ELR (cell line): ENCODE results near the gene RP2.

ENCODE experiments used
- DNase-seq: peaks from one replicate; pipeline ENCODE4 v3.0.0-alpha.2; 2015; ENCODE audit warnings: low read depth

The RP2 gene

DNA sequence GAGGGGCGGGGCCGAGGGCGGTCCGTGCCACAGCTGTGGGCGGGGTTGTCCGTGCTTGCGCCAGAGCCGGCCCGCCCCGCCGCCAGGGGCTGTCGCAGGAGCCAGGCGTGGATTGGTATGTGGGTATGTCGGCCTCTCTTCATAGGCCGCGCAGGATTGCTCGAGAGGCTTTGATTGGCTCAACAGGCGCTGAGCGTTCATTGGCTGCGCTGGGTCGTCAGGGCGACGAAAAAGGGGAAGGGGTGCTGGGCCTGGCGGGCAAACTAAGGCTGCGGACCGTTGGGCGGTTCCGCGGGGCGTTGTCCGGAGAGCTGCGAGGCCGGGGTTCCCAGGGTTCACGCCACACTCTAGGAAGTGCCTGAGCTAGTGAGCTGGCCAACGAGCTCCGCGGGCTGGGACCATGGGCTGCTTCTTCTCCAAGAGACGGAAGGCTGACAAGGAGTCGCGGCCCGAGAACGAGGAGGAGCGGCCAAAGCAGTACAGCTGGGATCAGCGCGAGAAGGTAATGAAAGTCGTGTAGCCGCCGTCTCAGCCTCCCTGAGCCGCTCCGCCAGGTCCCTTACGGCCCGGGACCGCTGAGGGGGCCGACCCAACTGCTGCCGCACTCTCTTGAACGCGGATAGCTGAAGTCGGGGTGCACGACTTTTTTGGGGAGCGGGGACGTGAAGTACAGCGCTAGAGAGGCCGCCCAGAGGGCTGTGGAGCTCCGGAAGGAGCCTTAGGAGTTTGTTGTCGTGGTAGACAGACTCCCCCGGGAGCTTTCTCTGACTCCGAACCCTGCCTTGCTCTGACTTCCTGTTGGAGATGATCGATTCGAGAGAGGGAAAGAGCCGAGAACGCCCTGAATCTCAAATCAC, at the start of gene RP2:
Gene RP2 (plus strand): TSS at position 343 of the 857 bp plus-strand sequence. CDS start 58 bp downstream, at position 401.
- DNase-seq = peak; percentile 94

DNA sequence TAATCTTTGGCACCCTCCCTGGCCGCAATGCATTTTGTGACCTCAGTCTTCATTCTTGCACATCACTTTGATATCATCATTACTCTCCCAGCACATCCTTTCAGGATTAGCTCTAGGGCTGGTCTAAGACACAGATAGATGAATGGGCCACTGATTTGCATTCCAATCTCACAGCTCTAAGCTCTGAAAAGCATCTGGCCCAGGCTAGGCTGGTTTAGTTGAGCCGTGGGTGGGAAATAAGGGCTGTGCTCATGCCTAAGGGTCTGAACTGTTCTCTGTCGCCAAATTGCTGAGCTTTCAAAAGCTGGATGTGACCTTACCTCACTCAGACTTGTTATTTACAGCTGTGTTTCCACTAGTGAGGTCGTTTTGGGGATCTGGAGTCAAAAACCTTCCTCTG, 47.9 kb upstream of the RP2 start:
- DNase-seq = peak; percentile 47

DNA sequence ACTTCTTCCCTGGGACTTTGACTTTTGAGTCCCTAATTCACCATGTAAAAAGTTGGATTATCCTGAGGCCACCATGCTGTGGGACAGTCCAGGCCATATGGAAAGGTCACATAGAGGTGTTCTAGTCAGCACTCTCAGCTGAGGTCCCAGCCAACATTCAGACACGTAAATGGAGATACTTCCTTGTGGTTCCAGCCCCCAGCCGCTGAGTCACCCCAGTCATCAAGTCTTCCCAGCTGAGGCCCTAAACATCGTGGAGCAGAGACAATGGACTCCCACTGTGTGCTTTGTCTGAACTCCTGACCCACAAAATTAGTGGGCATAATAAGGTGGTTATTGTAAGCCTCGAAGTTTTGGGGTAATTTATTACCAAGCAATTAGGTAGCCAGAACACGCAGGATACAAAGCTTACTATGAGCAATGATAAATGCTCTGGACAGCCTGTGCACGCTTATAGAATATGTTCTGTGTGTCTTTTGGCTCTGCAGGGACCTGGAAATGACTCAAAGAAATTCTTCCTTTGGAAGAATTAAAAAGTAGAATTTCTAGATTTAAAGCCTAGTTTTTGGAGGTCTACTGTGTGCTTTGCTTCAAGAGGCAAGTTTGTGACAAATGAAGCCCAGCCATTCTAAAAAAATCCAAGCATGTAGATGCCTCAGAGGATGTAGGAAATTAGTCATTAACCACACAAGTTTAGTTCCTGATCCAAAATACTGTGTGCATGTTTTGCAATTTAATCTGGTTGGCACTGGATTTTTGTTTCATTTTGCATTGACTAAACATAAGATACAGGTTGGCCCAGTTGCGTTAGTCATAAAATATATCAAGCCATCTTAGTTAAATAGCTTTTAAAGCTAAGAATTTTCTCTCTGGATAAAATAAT, 44.7 kb upstream of the RP2 start:
- peak; percentile 94 for DNase-seq

DNA sequence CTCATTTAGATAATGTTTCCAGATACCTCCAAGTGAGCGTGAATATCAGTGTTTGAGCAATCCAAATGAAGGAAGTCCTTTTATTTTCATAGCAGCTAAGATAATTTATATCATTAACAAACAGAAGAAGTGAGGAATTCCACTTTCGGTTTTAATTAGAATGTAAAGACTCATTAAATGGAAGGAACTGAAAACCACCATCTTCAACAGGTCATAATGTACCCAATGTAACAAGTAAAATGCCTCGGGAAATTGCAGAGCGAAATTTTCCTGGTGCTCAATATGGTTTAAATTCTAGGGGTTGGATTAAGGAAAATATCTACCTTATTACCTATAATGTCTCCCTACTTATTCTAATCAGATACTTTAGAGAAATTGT, 44.0 kb upstream of the RP2 start:
- DNase-seq = no peak

DNA sequence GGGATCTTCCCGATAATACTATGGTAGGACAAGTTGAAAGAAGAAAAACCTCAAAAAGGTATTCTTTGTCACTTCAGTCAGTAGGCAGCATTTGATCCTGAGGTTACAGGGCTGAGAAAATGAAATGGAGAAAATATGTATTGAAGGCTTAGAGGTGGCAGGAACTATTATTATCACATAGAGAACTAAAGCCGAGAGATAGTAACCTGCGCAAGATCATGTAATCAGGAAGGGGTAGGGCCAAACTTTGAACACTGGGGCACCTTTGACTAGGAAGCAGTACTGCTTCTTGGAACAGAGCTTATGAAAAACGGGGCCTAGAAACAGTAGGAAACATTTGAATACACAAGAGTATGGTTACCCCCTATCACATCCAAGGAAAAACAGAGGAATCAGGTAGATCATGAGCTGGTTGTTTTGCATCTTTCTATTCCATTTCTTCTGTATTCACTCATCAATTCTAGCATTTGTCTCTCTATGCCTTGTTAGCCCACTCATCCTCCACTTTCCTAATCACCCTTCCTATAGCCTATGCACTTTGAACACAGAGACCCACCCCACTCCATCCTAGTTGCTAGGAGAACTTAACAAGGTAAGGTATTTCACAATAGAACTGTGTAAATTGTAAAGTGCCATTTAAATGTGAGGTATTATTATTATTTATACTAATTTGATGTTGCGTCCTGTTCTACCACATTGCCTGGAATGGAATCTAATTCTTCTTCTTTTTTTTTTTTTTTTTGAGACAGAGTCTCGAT, 43.3 kb upstream of the RP2 start:
- DNase-seq = no peak

DNA sequence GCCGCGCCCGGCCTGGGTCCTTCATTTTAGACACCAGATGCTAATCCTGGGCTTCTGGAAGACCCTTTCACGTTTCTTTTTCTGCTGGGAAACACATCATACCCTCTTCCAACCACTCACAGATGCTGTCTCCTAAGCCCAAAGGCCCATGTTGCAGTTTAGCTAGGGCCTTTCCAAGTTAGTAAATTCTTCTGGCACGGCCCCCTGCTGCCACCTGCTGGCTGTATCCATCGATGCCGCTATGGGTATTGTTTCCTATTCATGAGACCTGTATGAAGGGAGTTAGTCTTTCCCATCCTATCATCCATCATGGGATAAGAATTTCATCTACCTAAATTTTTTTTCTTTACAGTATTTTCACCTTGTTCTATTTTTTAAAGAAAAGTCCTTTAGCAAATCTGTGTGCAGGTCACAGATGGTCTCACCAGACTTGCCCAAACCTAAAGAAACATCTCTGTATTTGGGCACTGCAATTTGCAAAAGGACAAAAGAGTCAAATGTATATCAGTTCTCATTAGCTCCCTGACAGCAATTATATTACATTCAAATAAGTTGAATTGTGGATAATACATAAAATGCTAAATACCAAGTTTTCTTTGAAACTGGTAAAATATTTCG, 40.2 kb upstream of the RP2 start:
- peak; percentile 75 for DNase-seq

DNA sequence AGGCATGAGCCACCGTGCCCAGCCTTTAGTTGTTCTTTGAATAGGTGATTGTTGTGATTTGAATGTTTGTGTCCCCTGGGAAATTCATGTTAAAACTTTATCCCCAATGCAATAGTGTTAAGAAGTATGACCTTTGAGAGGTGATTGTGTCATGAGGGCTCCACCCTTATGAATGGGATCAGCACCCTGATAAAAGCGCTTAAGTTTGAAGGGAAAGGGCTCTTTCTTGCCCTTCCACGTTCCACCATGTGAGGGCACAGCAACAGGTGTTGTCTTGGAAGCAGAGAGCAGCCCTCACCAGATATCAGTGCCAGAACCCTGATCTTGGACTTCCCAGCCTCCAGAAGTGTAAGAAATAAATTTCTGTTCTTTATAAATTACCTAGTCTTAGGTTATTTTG, 33.7 kb upstream of the RP2 start:
- DNase-seq = peak; percentile 36

DNA sequence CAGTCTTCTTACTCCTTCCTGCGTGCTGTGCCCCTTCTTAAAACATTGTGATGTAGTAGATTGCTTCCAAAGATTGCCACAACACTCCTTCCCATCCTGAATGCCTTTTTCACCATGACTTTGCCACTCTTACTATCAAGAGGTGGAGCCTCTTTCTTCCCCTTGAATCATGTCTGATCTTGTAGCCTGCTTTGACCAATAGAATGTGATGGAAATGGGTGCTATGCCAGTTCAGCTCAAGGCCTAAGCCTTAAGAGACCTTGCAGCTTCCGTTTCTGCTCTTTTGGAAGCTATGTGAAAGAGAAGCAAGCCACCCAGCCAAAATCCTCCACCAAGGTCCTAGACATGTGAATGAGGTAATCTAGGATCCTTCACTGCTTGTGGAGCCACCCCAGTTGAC, 31.6 kb upstream of the RP2 start:
- DNase-seq = no peak

DNA sequence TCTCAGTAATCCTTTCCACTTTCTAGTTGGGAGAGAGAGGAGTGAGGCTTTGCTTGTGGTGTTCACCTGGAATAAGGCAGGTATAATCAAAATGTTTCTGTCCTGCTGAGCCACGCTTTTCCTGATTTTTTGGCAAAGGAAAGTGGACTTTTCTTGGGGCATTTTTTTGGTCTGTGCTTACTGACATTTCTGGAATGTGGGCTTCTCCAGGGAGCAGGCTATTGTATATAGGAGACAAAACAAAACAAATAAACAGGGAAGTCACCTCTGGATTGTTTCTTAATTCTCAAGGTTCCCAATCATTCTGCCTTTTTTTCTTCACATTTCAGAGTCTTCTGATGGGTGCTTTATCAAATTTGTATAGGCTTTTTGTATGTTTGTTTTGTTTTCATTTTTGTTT, 25.7 kb upstream of the RP2 start:
- DNase-seq = no peak

DNA sequence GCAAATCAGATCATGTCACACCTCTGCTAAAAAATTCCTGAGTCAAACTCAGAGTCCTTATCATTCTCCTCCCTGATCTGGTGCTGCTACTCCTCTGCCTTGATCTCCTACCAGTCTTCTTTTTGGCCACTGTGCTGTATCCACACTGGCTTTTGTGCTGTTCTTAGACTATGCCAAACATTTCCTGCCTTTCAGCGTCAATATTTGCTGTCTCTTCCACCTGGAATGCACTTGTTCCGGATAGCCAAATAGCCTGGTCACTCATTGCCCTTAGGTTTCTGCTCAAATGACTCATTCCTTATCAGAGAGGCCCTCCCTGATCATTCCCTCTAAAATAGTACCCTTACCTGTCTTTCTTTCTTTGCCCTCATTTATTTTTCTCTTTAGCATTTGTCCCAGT, 24.4 kb upstream of the RP2 start:
- DNase-seq = no peak

DNA sequence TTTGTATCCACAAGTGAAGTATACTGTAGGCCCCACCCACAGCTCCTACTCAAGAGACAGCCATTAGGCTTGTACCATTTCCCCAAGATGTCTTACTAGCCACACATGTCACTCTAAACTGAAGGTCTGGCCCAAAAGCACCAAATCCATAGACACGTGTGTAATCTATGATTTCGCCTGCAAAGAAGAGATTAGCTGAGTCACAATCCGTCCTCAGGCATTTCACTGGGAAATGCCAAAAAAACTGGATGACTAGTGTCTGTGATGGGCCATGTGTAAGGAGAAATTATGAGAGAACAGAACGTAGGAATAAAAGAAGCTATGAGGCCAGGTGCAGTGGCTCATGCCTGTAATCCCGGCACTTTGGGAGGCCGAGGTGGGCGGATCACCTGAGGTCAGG, 21.9 kb upstream of the RP2 start:
- DNase-seq = peak; percentile 35

DNA sequence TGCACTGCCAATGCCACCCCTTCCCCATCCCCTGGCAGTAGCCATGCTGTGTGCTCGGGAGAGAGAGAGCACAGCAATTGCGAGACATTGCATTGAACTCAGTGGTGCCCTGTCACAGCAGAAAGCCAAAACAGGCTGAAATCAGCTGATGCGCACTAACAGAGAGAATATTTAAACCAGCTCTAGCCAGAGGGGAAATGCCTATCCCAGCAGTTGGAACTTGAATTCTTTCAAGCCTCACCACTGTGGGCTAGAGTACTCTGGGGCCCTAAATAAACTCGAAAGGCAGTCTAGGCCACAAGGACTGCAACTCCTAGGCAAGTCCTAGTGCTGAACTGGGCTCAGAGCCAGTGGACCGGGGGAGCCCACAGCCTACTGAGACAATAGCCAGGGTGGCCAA, 17.7 kb upstream of the RP2 start:
- no peak for DNase-seq

DNA sequence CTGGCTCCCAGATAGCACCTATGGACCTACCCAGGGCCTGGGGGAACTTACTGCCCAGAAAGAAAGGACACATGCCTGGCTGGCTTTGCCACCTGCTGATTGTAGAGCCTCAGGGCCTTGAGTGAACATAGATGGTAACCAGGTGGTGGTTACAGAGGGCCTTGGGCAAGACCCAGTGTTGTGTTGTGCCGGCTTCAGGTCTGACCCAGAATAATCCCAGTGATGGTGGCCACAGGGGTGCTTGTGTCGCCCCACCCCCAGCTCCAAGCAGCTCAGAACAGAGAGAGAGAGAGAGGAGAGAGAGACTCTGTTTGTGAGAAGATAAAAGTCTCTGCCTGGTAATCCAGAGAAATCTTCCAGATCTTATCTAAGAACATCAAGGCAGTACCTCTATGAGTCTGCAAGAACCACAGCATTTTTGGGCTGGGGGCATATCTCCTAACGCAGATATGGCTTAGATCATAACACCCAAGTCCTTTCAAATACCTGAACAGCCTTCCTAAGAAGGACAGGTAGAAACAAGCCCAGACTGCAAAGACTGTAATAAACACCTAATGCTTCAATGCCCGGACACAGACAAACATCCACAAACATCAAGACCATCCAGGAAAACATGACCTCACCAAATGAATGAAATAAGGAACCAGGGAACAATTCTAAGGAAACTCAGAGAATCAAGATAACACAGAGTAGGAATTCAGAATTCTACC, 16.3 kb upstream of the RP2 start:
- no peak for DNase-seq

DNA sequence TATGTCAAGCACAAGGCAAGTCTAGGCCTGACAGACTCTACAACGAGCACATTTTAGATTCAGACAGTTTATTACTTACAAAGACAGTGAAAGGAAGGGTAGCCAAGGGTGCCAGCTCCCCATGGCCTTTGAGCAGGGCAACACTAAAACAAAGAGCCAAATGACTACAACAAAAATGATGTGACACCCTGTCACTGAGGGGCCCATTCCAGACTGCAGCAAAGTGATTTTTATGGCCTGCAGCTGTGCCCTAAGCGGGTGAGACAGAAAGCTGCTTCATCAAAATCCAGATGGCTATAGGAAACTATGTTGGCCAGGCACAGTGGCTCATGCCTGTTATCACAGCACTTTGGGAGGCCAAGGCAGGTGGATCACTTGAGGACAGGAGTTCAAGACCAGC, 13.4 kb upstream of the RP2 start:
- no peak for DNase-seq

DNA sequence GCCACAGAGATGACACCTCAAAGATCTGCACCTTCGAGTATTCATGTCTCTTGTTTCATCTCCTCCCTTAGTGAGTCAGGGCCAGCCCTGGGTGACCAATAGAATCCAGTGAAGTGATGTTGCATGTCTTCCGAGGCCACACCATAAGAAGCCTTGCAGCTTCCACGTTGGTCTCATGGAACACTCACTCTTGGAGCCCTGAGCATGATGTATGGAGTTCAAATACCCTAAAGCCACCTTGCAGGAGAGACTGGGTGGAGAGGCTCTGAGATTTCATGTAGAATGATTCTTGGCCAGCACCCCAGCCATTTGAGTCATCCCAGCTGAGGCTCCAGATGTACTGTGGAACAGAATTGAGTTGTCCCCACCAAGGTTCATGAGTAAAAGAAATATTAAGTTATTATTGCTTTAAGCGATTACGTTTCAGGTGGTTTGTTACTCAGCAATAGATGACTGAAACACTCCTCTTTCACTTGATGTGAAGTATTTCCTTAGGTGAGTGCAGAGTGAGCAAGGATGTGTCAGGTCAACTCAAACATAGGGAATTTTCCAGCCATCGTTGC, 5.0 kb upstream of the RP2 start:
- DNase-seq = peak; percentile 50

DNA sequence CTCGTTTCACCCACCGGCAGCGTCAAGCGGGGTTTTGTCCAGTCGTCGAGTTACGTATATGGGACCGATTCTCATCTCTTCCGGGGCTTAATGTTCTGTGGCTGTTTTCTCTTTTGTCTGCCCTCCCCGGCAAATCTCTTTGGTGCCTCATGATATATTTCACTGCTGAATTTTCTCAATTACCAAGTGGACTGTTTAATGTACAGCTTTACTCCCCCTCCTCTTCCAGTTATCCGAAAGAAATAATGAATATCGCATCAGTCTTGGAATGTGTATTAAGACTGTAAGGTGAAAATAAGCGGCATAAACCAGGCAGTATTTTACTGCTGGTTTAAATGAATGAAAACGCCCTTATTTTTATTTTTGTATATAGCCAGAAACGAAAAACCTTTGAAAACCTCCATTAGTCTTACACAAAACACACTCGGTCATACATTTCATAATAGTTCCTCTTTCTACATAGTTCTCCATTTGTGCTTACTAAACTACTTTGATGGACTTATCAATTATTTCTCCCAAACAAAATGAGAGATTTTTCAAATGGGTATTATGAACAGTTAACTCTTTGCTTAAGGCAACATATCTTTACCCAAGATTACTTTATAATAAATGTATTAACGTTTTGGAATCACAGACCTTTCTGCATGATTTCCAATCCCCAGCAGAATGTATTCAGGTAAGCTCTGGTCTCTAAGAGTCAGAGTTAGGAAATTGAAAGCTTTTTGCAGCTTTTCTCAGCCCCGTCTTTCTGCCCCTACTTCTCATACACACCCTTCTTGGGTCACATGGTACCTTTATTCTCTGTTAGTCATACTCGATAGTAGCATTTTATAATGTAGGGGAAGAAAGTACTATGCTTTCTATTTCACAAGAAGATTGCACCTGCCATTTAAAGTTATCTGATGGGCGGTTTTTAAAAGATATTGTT, 979 bp downstream of the RP2 start:
- peak; percentile 59 for DNase-seq

DNA sequence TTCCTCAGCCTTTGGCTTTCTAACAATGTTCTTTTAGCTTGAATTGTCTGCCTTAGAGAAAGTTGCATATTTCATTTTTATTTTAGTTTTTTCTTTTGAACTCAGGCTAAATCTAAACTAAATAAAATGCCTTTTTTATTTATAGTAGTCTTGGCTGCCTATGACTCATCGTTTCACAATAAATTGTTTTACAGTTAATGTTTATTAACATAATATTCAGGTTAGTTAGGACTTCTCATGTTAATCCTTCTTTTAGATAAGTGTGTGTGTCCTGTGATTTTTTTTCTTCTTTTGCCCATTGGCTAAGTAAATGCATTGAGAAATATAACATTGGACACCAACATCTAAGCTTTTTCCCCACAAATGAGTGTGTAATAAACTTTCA, 1.6 kb downstream of the RP2 start:
- peak; percentile 32 for DNase-seq

DNA sequence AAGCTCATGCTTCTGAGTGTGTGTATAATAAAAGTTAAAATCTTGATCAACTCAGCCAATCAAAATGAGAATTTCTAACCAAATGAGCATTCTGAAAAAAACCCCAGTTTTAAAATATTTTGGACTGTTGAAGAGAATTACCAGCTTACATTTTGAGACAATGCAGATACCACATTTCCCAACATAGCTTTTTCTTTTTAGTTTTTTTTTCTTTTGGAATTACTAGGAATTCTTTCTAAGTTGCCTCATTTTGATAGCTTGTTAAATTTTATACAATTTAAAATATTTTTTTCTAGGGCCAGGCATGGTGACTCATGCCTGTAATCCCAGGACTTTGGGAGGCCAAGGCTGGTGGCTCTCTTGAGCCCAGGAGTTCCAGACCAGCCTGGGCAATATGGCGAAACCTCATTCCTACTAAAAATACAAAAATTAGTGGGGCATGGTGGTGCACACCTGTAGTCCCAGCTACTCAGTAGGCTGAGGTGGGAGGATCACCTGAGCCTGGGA, 2.2 kb downstream of the RP2 start:
- peak; percentile 29 for DNase-seq

DNA sequence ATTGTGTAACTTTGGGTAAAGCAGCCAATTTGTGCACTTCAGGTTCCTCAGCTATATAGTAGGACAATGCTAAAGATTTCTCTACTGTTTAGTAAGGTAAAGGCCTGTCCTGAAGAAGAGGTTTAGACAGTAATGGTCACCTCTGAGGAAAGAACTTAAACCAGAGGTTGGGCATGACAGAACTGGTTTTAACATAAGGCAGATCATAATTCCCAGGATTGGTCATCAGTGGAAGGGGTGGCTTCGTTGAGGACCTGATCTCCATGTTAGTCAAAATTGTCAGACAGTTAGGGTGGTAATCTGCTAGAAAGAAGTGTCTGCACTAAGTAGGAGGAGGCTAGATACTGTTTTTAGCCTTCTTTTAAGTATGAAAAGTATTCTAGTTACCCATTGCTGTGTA, 4.1 kb downstream of the RP2 start:
- no peak for DNase-seq

DNA sequence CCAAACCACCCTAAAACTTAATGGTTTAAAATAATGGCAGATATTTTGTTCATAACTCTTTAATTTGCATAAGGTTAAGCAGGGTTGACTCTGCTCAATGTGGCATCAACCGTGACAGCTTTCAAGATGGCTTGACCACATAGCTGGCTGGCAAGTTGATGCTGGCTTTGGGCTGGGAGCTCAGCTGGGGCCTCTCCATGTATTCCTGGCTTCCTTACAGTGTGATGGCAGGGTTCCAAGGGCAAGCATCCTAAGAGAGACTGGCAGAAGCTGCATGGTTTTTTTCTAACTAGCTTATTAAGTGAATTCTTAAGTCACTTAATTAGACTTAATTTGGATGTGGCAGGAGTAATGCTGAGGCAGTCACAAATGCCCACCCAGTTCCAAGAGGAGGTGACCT, 4.5 kb downstream of the RP2 start:
- DNase-seq = no peak
